H1 (cell line): ENCODE measurements around the gene TLNRD1. TPM values are rescaled to one million over a fixed set of nuclear protein-coding genes. Genes with fewer than 3 reads are reported as not detected.

ENCODE experiments used
- CTCF ChIA-PET: fragments of 300-600 bp; sonication (Branson Sonifier 250); formaldehyde crosslinking; loops from one replicate; lab custom pipeline; 2021; ENCODE audit not compliant: partially characterized antibody; lab: Charles Lee
- POLR2A ChIA-PET: fragments of 300-600 bp; sonication (Branson Sonifier 250); formaldehyde crosslinking; loops from one replicate; lab custom pipeline; 2021; ENCODE audit warnings: inconsistent platforms; ENCODE audit not compliant: partially characterized antibody; lab: Charles Lee
- DNase-seq, 2 experiments: peaks; one replicate each; pipeline versions ENCODE4 v3.0.0 to v3.0.0-alpha.2; 2010 to 2022; ENCODE audit warnings: low spot score in 2 of 2, low read depth in 1 of 2, mixed read lengths in 1 of 2
- FAIRE-seq: peaks from 2 replicates; lab custom pipeline; 2011; peaks lifted over from hg19 to GRCh38; lab: Jason Lieb, UNC
- H2AFZ ChIP-seq: 2 replicates; pipeline ENCODE4 v1.8.1; 2012; ENCODE audit warnings: low read length, inconsistent platforms
- H2AK5ac ChIP-seq: 2 replicates; pipeline ENCODE4 v1.6.1; 2013; ENCODE audit warnings: low read depth, low read length
- H2BK120ac ChIP-seq: replicated peaks from 2 replicates; pipeline ENCODE3; 2013; ENCODE audit warnings: low read depth, low read length, inconsistent platforms
- H2BK12ac ChIP-seq: 2 replicates; pipeline ENCODE4 v1.6.1; 2013; ENCODE audit warnings: low read depth, low read length
- H2BK15ac ChIP-seq: 2 replicates; pipeline ENCODE4 v1.6.1; 2013; ENCODE audit warnings: low read length
- H2BK20ac ChIP-seq: 2 replicates; pipeline ENCODE4 v1.6.1; 2013; ENCODE audit warnings: low read length
- H2BK5ac ChIP-seq: 2 replicates; pipeline ENCODE4 v1.6.1; 2013; ENCODE audit warnings: low read depth, low read length
- H3K14ac ChIP-seq: 2 replicates; pipeline ENCODE4 v1.6.1; 2013; ENCODE audit warnings: inconsistent platforms; ENCODE audit not compliant: insufficient read length
- H3K18ac ChIP-seq: 2 replicates; pipeline ENCODE4 v1.6.1; 2013; ENCODE audit warnings: low read length; ENCODE audit errors: extremely low read depth
- H3K23ac ChIP-seq: 2 replicates; pipeline ENCODE4 v1.6.1; 2013; ENCODE audit warnings: inconsistent platforms; ENCODE audit not compliant: insufficient read length
- H3K23me2 ChIP-seq: 2 replicates; pipeline ENCODE4 v1.6.1; 2013; ENCODE audit warnings: low read depth, low read length
- H3K27ac ChIP-seq: 2 replicates; pipeline ENCODE4 v1.6.1; 2011; ENCODE audit warnings: low read depth, low read length, inconsistent platforms
- H3K27me3 ChIP-seq, 4 experiments: replicated peaks in 1 of 4; 1 replicate in 1 of 4; 2 replicates in 3 of 4; pipeline versions ENCODE4 v1.6.1 to v1.8.1; 2011 to 2013; ENCODE audit warnings: low read length in 3 of 4, mild to moderate bottlenecking in 3 of 4, inconsistent platforms in 2 of 4, mixed read lengths in 2 of 4, moderate library complexity in 1 of 4; ENCODE audit not compliant: control insufficient read depth in 3 of 4, insufficient read depth in 3 of 4; ENCODE audit errors: extremely low read depth in 1 of 4
- H3K36me3 ChIP-seq, 4 experiments: 2 replicates each; pipeline versions ENCODE4 v1.6.1 to v1.8.1; 2011 to 2013; ENCODE audit warnings: mild to moderate bottlenecking in 4 of 4, low read length in 3 of 4, moderate library complexity in 2 of 4, control low read depth in 1 of 4, inconsistent platforms in 1 of 4; ENCODE audit not compliant: insufficient read depth in 4 of 4, control insufficient read depth in 2 of 4
- H3K4ac ChIP-seq: replicated peaks from 2 replicates; pipeline ENCODE3; 2013; ENCODE audit warnings: low read length, low read depth, mixed read lengths, inconsistent platforms; ENCODE audit not compliant: insufficient read length
- H3K4me1 ChIP-seq, 4 experiments: replicated peaks in 1 of 4; 1 replicate in 1 of 4; 2 replicates in 3 of 4; pipeline versions ENCODE4 v1.6.1 to v1.8.1; 2011 to 2013; ENCODE audit warnings: low read length in 3 of 4, inconsistent platforms in 2 of 4, mixed read lengths in 1 of 4; ENCODE audit not compliant: insufficient read depth in 4 of 4, control insufficient read depth in 3 of 4
- H3K4me2 ChIP-seq, 2 experiments: 2 replicates each; pipeline versions ENCODE4 v1.6.1 to v1.8.1; 2011 to 2013; ENCODE audit warnings: low read depth in 2 of 2, low read length in 2 of 2, control low read depth in 1 of 2, inconsistent platforms in 1 of 2, mild to moderate bottlenecking in 1 of 2; ENCODE audit not compliant: insufficient read depth in 1 of 2
- H3K4me3 ChIP-seq, 4 experiments: fragments of 200-600, 300-600 bp in 1 of 4; sonication (generic), shearing (Covaris generic), sonication (Bioruptor Twin) in 1 of 4; 2 replicates each; pipeline versions ENCODE4 v1.5.1 to v1.8.1; 2011 to 2016; ENCODE audit warnings: low read length in 4 of 4, low read depth in 3 of 4, control low read depth in 2 of 4, inconsistent platforms in 2 of 4, mild to moderate bottlenecking in 2 of 4, mixed read lengths in 1 of 4, moderate library complexity in 1 of 4; ENCODE audit not compliant: insufficient read depth in 2 of 4; ENCODE audit errors: extremely low read depth in 1 of 4
- H3K56ac ChIP-seq: replicated peaks from 2 replicates; pipeline ENCODE3; 2013; ENCODE audit warnings: low read depth, mild to moderate bottlenecking, mixed read lengths, low read length, inconsistent platforms; ENCODE audit not compliant: insufficient read length
- H3K79me1 ChIP-seq: 2 replicates; pipeline ENCODE4 v1.6.1; 2013; ENCODE audit warnings: low read depth, low read length, control low read depth
- H3K79me2 ChIP-seq, 2 experiments: 2 replicates each; pipeline versions ENCODE4 v1.6.1 to v1.8.1; 2012 to 2013; ENCODE audit warnings: low read length in 2 of 2, mild to moderate bottlenecking in 2 of 2, inconsistent platforms in 1 of 2; ENCODE audit not compliant: insufficient read depth in 2 of 2, control insufficient read depth in 1 of 2
- H3K9ac ChIP-seq, 4 experiments: replicated peaks in 1 of 4; 1 replicate in 1 of 4; 2 replicates in 3 of 4; pipeline versions ENCODE4 v1.6.1 to v1.8.1; 2011 to 2013; ENCODE audit warnings: low read depth in 3 of 4, low read length in 3 of 4, control low read depth in 2 of 4, mild to moderate bottlenecking in 2 of 4, moderate library complexity in 2 of 4, inconsistent platforms in 1 of 4; ENCODE audit errors: extremely low read depth in 1 of 4
- H3K9me3 ChIP-seq, 2 experiments: 2 replicates each; pipeline versions ENCODE4 v1.6.1 to v1.8.1; 2012 to 2013; ENCODE audit warnings: mild to moderate bottlenecking in 2 of 2, moderate library complexity in 2 of 2, control low read depth in 1 of 2, inconsistent platforms in 1 of 2, low read depth in 1 of 2, low read length in 1 of 2, mixed read lengths in 1 of 2; ENCODE audit not compliant: insufficient read depth in 2 of 2
- H4K20me1 ChIP-seq, 2 experiments: replicated peaks in 1 of 2; 2 replicates each; pipeline versions ENCODE3 to v1.8.1; 2011 to 2013; ENCODE audit warnings: inconsistent platforms in 2 of 2, low read length in 2 of 2, mild to moderate bottlenecking in 1 of 2; ENCODE audit not compliant: insufficient read depth in 2 of 2, control insufficient read depth in 1 of 2
- H4K5ac ChIP-seq: 2 replicates; pipeline ENCODE4 v1.6.1; 2013; ENCODE audit warnings: low read length, low read depth, mixed read lengths, inconsistent platforms; ENCODE audit not compliant: insufficient read length
- H4K8ac ChIP-seq: 2 replicates; pipeline ENCODE4 v1.8.0; 2013; ENCODE audit warnings: mild to moderate bottlenecking, moderate library complexity, low read length, inconsistent platforms; ENCODE audit not compliant: insufficient read depth; ENCODE audit errors: extremely low read depth
- H4K91ac ChIP-seq: replicated peaks from 2 replicates; pipeline ENCODE3; 2013; ENCODE audit warnings: low read length, mixed read lengths, inconsistent platforms; ENCODE audit not compliant: insufficient read length
- polyA plus RNA-seq, 7 experiments: library from polyadenylated mRNA; depleted of rRNA in 3 of 7; stranded (reverse) in 5 of 7; unstranded in 2 of 7; fragments of >200 nt in 5 of 7; fragments of 200-250 nt in 2 of 7; gene quantifications; 1 replicate in 5 of 7; 2 replicates in 1 of 7; 4 replicates in 1 of 7; pipeline versions ENCODE4 v1.2.1 to v1.2.3, GENCODE V29; 2011 to 2013; ENCODE audit warnings: missing spikeins in 2 of 7, mixed read lengths in 2 of 7
- total RNA-seq: library from RNA; stranded (reverse); fragmentation: NEBNext Ultra II Directional; extraction: Animal tissue kit (Norgen Biotek cat#: 25700); gene quantifications from 2 replicates; pipeline ENCODE4 v1.2.1, GENCODE V29; 2021
- TF ChIP-seq, protein P1 (sequence below): fragments of 300-600 bp; sonication (generic); IDR thresholded peaks from 2 replicates; pipeline ENCODE4 v1.7.1; 2012; ENCODE audit warnings: low read length, moderate library complexity, mild to moderate bottlenecking, inconsistent platforms; ENCODE audit not compliant: insufficient replicate concordance

Gene TLNRD1
- total and polyA plus RNA-seq, 2 of the 8 experiments (the other 6 are each of a cell fraction or from before 2014, with no cell fraction given), result 12.2 to 20.5 TPM

- Histone ChIP-seq H2AK5ac (no peak overlapping the region), H2BK12ac (no peak overlapping the region), H2BK120ac (no peak overlapping the region), H4K5ac (no peak overlapping the region), H3K23me2 (no peaks in the 10 kb centered on the region), H3K4me1 (no peaks in the 10 kb centered on the region), H3K23ac (no peak overlapping the region), H3K9me3 (no peaks in the 10 kb centered on the region), H3K27me3 (no peaks in the 10 kb centered on the region), H3K9ac (no peak overlapping the region), H2AFZ (no peak overlapping the region), H3K14ac (no peak overlapping the region), H3K79me1 (no peaks in the 10 kb centered on the region), H3K4ac (no peak overlapping the region), H4K8ac (no peak overlapping the region), H3K4me3 (no peak overlapping the region), H2BK20ac (no peak overlapping the region), H3K79me2 (no peaks in the 10 kb centered on the region), H3K36me3 (no peaks in the 10 kb centered on the region), H4K91ac (no peak overlapping the region), H3K56ac (no peak overlapping the region), H3K18ac (no peak overlapping the region), H4K20me1 (no peaks in the 10 kb centered on the region), H2BK15ac (no peak overlapping the region), H3K27ac (no peak overlapping the region), H2BK5ac (no peak overlapping the region), H3K4me2 (no peak overlapping the region)
- CTCF ChIA-PET, result interaction anchor here (0.7 kb wide), 1 partner anchor 99 kb away, joined by 5 read pairs; no protein-coding TSS in a partner anchor
- POLR2A ChIA-PET, result interaction anchor here (0.8 kb wide), 1 partner anchor 25 kb away, joined by 3 read pairs; no protein-coding TSS in a partner anchor
- DNase-seq (no peak), FAIRE-seq (no peak)
- TF ChIP-seq, protein P1, sequence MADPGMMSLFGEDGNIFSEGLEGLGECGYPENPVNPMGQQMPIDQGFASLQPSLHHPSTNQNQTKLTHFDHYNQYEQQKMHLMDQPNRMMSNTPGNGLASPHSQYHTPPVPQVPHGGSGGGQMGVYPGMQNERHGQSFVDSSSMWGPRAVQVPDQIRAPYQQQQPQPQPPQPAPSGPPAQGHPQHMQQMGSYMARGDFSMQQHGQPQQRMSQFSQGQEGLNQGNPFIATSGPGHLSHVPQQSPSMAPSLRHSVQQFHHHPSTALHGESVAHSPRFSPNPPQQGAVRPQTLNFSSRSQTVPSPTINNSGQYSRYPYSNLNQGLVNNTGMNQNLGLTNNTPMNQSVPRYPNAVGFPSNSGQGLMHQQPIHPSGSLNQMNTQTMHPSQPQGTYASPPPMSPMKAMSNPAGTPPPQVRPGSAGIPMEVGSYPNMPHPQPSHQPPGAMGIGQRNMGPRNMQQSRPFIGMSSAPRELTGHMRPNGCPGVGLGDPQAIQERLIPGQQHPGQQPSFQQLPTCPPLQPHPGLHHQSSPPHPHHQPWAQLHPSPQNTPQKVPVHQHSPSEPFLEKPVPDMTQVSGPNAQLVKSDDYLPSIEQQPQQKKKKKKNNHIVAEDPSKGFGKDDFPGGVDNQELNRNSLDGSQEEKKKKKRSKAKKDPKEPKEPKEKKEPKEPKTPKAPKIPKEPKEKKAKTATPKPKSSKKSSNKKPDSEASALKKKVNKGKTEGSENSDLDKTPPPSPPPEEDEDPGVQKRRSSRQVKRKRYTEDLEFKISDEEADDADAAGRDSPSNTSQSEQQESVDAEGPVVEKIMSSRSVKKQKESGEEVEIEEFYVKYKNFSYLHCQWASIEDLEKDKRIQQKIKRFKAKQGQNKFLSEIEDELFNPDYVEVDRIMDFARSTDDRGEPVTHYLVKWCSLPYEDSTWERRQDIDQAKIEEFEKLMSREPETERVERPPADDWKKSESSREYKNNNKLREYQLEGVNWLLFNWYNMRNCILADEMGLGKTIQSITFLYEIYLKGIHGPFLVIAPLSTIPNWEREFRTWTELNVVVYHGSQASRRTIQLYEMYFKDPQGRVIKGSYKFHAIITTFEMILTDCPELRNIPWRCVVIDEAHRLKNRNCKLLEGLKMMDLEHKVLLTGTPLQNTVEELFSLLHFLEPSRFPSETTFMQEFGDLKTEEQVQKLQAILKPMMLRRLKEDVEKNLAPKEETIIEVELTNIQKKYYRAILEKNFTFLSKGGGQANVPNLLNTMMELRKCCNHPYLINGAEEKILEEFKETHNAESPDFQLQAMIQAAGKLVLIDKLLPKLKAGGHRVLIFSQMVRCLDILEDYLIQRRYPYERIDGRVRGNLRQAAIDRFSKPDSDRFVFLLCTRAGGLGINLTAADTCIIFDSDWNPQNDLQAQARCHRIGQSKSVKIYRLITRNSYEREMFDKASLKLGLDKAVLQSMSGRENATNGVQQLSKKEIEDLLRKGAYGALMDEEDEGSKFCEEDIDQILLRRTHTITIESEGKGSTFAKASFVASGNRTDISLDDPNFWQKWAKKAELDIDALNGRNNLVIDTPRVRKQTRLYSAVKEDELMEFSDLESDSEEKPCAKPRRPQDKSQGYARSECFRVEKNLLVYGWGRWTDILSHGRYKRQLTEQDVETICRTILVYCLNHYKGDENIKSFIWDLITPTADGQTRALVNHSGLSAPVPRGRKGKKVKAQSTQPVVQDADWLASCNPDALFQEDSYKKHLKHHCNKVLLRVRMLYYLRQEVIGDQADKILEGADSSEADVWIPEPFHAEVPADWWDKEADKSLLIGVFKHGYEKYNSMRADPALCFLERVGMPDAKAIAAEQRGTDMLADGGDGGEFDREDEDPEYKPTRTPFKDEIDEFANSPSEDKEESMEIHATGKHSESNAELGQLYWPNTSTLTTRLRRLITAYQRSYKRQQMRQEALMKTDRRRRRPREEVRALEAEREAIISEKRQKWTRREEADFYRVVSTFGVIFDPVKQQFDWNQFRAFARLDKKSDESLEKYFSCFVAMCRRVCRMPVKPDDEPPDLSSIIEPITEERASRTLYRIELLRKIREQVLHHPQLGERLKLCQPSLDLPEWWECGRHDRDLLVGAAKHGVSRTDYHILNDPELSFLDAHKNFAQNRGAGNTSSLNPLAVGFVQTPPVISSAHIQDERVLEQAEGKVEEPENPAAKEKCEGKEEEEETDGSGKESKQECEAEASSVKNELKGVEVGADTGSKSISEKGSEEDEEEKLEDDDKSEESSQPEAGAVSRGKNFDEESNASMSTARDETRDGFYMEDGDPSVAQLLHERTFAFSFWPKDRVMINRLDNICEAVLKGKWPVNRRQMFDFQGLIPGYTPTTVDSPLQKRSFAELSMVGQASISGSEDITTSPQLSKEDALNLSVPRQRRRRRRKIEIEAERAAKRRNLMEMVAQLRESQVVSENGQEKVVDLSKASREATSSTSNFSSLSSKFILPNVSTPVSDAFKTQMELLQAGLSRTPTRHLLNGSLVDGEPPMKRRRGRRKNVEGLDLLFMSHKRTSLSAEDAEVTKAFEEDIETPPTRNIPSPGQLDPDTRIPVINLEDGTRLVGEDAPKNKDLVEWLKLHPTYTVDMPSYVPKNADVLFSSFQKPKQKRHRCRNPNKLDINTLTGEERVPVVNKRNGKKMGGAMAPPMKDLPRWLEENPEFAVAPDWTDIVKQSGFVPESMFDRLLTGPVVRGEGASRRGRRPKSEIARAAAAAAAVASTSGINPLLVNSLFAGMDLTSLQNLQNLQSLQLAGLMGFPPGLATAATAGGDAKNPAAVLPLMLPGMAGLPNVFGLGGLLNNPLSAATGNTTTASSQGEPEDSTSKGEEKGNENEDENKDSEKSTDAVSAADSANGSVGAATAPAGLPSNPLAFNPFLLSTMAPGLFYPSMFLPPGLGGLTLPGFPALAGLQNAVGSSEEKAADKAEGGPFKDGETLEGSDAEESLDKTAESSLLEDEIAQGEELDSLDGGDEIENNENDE, result no peak
These were observed 52.9 kb downstream of the TLNRD1 start for GRCh38 chr15:81053621-81054020.
